ENCODE measurements around the gene GABRB1. TPM values are rescaled to one million over a fixed set of nuclear protein-coding genes. Genes with fewer than 3 reads are reported as not detected.
A peak's percentile ranks its signal among the peaks of the same experiment; 100 is the strongest.
"Not testable (repeated sequence)": the region's sequence is repeated elsewhere in the genome, so short reads cannot be mapped to it uniquely, and the experiment has no call there.

GABRB1 gene
- total RNA-seq, 1 experiment from 2014 or later = not detected

DNA sequence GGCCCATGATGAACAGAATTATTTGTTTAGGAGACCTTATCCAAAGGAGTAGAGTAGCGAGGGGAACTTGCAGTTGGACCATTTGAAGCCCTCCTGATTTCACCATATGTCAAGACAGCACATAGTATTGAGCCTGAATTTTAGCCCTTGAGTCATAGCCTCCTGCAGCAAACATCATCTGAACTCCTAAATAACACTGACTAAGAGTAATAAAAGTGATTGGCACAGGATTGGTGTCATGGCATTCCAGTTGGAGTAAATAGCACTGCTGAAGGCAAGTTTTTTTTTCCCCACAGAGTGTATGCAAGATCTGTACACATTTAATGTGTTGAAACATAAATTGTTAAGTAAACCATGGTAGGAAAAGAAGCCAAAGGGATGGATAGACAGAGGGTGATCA lies 343.1 kb downstream of the GABRB1 start:
- CTCF ChIA-PET = no interaction called here
- H3K9ac ChIP-seq (ENCODE audit: low read length) = no peak overlapping the region

DNA sequence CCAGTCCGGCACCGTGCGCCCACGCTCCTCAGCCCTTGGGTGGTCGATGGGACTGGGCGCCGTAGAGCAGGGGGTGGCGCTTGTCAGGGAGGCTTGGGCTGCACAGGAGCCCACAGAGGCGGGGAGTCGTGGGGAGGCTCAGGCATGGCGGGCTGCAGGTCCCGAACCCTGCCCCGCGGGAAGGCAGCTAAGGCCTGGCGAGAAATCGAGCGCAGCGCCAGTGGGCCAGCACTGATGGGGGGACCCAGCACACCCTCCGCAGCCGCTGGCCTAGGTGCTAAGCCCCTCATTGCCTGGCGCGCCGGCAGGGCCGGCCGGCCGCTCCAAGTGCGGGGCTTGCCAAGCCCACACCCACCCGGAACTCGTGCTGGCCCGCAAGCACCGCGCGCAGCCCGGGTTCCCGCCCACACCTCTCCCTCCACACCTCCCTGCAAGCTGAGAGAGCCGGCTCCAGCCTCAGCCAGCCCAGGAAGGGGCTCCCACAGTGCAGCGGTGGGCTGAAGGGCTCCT lies 346.7 kb downstream of the GABRB1 start:
- H4K20me1 ChIP-seq (ENCODE audit: low read length); H3K4me1 ChIP-seq (ENCODE audit: insufficient read depth, low read length); H3K4me2 ChIP-seq (ENCODE audit: low read length); H3K79me2 ChIP-seq (ENCODE audit: low read length); H2AFZ ChIP-seq (ENCODE audit: low read length); H3K27ac ChIP-seq (ENCODE audit: low read length); H3K9me2 ChIP-seq (replicated peaks; ENCODE audit: low read length); CTCF ChIA-PET; H3F3A ChIP-seq (ENCODE audit: low read length, unreplicated experiment); H3K9me3 ChIP-seq (ENCODE audit: low read length); DNase-seq; intact Hi-C loops (cut with micrococcal nuclease); H3K9ac ChIP-seq (ENCODE audit: low read length); H3K36me3 ChIP-seq (ENCODE audit: low read depth, low read length); H3K4me3 ChIP-seq (ENCODE audit: low read length); ATAC-seq; BruUV-seq (replicated peaks); POLR2A ChIA-PET (ENCODE audit: unreplicated experiment); H3K27me3 ChIP-seq (ENCODE audit: low read length): not testable (repeated sequence)

More for the DNA sequence above, 343.1 kb downstream of the GABRB1 start:
- Histone ChIP-seq H3K4me3 (ENCODE audit: low read length) (no peak overlapping the region), H3F3A (ENCODE audit: low read length, unreplicated experiment) (no peaks in the 10 kb centered on the region), H3K79me2 (ENCODE audit: low read length) (no peaks in the 10 kb centered on the region), H3K27me3 (ENCODE audit: low read length) (no peaks in the 10 kb centered on the region), H3K9me2 (replicated peaks; ENCODE audit: low read length) (no peaks in the 10 kb centered on the region), H3K27ac (ENCODE audit: low read length) (no peak overlapping the region), H4K20me1 (ENCODE audit: low read length) (no peaks in the 10 kb centered on the region), H2AFZ (ENCODE audit: low read length) (no peak overlapping the region), H3K9me3 (ENCODE audit: low read length) (no peaks in the 10 kb centered on the region), H3K4me2 (ENCODE audit: low read length) (no peak overlapping the region), H3K36me3 (ENCODE audit: low read depth, low read length) (no peaks in the 10 kb centered on the region), H3K4me1 (ENCODE audit: insufficient read depth, low read length) (no peaks in the 10 kb centered on the region)
- BruUV-seq (replicated peaks) = no TSS peak
- TF ChIP-seq, protein P1, sequence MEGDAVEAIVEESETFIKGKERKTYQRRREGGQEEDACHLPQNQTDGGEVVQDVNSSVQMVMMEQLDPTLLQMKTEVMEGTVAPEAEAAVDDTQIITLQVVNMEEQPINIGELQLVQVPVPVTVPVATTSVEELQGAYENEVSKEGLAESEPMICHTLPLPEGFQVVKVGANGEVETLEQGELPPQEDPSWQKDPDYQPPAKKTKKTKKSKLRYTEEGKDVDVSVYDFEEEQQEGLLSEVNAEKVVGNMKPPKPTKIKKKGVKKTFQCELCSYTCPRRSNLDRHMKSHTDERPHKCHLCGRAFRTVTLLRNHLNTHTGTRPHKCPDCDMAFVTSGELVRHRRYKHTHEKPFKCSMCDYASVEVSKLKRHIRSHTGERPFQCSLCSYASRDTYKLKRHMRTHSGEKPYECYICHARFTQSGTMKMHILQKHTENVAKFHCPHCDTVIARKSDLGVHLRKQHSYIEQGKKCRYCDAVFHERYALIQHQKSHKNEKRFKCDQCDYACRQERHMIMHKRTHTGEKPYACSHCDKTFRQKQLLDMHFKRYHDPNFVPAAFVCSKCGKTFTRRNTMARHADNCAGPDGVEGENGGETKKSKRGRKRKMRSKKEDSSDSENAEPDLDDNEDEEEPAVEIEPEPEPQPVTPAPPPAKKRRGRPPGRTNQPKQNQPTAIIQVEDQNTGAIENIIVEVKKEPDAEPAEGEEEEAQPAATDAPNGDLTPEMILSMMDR (conservative IDR thresholded peaks at IDR 0.05; ENCODE audit: low read depth, low read length) = no peak
- TF ChIP-seq EZH2phosphoT487 (IDR thresholded peaks at IDR 0.05; ENCODE audit: borderline replicate concordance, low read length) (no peak), EZH2 (IDR thresholded peaks at IDR 0.05; ENCODE audit: low read length, unreplicated experiment) (no peak)
- POLR2A ChIA-PET (ENCODE audit: unreplicated experiment) = no interaction called here
- intact Hi-C loops (cut with micrococcal nuclease) = no loop called here
- DNase-seq (peak; percentile 19), ATAC-seq (no peak)

DNA sequence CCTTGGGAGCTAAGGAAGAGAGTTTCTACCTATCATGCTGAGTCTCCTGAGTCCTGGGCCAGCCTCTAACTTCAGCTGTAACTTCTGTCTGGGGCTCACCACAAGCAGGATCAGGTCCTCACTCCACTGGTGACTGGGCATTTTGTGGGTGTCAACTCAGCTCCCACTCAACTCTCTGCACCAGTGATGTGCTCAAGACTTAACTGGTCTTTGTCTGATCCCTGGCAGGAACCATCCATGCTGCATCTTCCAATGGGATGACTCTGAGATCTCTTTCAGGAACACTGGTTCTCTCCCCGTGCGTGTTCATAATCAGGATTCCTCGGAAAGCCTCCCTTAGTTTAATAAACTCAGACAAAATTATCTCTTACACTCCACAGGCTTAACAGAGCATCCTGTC lies 349.8 kb downstream of the GABRB1 start:
- POLR2A ChIA-PET (ENCODE audit: unreplicated experiment) = no interaction called here
- H3K4me2 ChIP-seq (ENCODE audit: low read length) = no peak overlapping the region
- ATAC-seq = no peak
- H3K9me3 ChIP-seq (ENCODE audit: low read length) = no peaks in the 10 kb centered on the region
- no peaks in the 10 kb centered on the region; the same call in 1 of the 2 replicates for H3K36me3 ChIP-seq (ENCODE audit: low read depth, low read length)
- no peaks in the 10 kb centered on the region for H3K27me3 ChIP-seq (ENCODE audit: low read length)
- no peak overlapping the region for H3K27ac ChIP-seq (ENCODE audit: low read length)
- H3K79me2 ChIP-seq (ENCODE audit: low read length) = no peaks in the 10 kb centered on the region
- DNase-seq = no peak
- CTCF ChIA-PET = no interaction called here
- TF ChIP-seq EZH2 (IDR thresholded peaks at IDR 0.05; ENCODE audit: low read length, unreplicated experiment) (no peak), EZH2phosphoT487 (IDR thresholded peaks at IDR 0.05; ENCODE audit: borderline replicate concordance, low read length) (no peak)
- TF ChIP-seq, protein P1 (conservative IDR thresholded peaks at IDR 0.05; ENCODE audit: low read depth, low read length) = no peak
- no peak overlapping the region for H3K4me3 ChIP-seq (ENCODE audit: low read length)
- no peaks in the 10 kb centered on the region for H4K20me1 ChIP-seq (ENCODE audit: low read length)
- no peak overlapping the region for H2AFZ ChIP-seq (ENCODE audit: low read length)
- H3K9ac ChIP-seq (ENCODE audit: low read length) = no peak overlapping the region
- intact Hi-C loops (cut with micrococcal nuclease) = loop anchor here (5.0 kb wide), 2 partner anchors 444 to 539 kb away; no protein-coding TSS in a partner anchor
- no peaks in the 10 kb centered on the region for H3K9me2 ChIP-seq (replicated peaks; ENCODE audit: low read length)
- no peaks in the 10 kb centered on the region for H3F3A ChIP-seq (ENCODE audit: low read length, unreplicated experiment)
- H3K4me1 ChIP-seq (ENCODE audit: insufficient read depth, low read length) = no peaks in the 10 kb centered on the region
- BruUV-seq (replicated peaks) = no TSS peak
